NOMO-1 (cell line): ENCODE results near the gene FERMT1.
"Not testable (repeated sequence)": the region's sequence is repeated elsewhere in the genome, so short reads cannot be mapped to it uniquely, and the experiment has no call there.

Experiments
- DNase-seq, 2 experiments: peaks; one replicate each; lab custom pipeline; 2025; ENCODE audit not compliant: unreplicated experiment in 2 of 2; lab: John Stamatoyannopoulos, UW

The FERMT1 gene

GRCh38 chr20:6120491-6120988 is 2.3 kb downstream of the FERMT1 start:
- no peak for DNase-seq

DNA sequence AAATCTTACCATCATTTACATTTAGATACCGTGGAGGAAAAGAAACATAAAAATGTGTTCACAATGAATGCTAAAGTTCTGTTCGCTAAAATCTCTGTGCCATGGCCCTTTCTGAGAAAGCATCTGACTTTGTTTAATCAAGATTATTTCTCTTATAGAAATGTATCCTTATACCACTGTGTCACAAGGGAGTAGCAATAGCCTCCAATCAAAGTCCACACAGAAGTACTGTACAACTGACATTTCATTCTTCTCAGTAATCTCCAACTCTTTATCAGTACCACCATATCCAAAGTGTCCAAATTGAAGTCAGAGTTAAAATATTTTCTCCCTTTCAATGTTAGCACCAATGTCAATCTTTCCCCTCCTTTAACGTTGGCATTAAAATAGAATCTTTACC is 6.1 kb downstream of the FERMT1 start:
- no peak for DNase-seq

GRCh38 chr20:6115221-6115895 is 7.5 kb downstream of the FERMT1 start:
- DNase-seq, result no peak

- DNase-seq, result no peak
Observed at GRCh38 chr20:6114696-6115095, 8.1 kb downstream of the FERMT1 start.

DNA sequence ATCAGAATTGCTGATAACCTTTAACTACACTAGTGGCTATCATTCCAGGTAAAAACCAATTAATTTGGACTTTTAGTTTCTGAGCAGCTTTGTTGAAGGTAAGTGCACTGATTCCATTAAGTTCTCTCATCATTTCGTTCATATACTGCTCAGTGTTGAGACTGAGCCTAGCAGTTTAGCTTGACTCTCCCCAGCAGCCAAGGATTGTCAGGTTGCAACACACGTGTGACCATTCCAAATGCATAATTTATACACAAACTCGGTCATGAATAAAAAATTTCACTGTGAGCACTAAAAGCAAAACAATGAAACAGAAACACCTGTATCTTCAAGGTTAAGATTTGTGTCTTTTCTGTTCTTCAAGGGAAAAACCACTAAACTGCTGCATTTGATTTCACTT is 8.9 kb downstream of the FERMT1 start:
- DNase-seq, result no peak

DNA sequence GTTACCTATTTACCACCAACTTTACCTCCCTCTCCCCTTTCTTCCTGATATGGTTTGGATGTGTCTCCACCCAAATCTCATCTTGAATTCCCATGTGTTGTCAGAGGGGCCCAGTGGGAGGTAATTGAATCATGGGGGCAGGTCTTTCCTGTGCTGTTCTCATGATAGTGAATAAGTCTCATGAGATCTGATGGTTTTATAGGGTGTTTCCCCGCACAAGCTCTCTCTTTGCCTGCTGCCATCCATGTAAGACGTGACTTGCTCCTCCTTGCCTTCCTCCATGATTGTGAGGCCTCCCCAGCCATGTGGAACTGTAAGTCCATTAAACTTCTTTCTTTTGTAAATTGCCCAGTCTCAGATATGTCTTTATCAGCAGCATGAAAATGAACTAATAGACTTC is 9.9 kb downstream of the FERMT1 start:
- not testable (repeated sequence) for DNase-seq

DNA sequence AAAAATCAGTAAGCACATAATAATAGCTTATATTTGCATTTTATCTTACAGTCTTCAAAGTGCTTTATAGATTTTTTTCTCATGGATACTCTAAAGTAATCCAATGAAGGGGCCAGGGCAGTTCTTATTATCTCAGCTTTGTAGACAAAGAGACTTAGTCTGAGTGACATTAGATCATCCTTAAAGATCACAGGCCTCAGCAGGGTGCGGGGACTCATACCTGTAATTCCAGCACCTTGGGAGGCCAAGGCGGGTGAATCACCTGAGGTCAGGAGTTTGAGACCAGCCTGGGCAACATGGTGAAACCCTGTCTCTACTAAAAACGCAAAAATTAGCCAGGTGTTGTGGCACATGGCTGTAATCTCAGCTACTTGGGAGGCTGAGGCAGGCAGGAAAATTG is 14.5 kb downstream of the FERMT1 start:
- DNase-seq, result no peak

DNA sequence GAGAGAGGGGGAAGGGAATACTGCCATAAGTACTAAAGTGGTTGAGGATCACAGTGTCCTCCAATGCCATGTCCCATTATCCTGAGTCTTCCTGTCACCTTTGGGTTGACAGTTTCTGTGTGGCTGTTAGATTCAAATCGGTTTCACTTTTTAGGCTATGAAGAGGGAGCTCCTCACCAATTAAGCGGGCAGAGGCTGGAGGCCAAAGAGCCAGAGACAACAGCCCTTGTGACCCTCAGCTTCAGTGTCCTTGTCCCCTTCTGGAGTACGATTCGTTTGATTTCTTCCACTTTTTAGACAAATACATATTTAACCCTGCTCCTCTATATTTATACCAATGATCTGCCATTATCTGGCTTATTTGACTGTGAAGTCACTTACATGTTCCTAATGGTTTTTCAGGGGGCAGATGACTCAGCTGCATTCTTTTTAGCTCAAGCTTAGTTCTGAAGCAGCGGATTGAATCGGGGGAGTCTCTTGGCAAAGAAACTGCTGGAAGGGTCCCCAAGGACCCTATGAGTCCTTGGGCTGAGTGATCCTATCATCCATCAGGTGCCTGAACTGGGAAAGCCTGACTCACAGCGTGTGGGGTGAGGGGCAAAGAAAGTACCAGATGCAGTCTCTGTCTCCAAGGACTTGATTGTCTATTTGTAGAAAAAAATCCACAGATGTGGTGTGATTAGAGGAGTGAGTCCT is 18.2 kb downstream of the FERMT1 start:
- no peak for DNase-seq

DNA sequence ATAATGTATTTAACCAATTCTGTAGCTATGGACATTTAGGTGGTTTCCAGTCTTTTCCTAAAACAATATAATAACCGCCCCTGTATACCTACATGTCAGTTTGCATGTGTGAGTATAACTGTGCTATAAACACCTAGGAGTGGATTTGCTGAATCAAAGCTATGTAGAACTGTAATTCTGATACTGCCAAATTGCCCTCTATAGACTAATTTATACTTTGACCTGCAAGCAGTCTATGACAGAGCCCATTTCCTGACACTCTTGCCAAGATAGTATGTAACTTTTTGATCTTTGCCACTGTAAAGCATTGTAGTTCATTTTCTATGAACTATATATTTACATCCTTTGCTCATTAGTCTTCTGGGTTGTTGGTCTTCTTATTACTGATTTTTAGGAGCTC is 19.5 kb downstream of the FERMT1 start:
- no peak for DNase-seq

DNA sequence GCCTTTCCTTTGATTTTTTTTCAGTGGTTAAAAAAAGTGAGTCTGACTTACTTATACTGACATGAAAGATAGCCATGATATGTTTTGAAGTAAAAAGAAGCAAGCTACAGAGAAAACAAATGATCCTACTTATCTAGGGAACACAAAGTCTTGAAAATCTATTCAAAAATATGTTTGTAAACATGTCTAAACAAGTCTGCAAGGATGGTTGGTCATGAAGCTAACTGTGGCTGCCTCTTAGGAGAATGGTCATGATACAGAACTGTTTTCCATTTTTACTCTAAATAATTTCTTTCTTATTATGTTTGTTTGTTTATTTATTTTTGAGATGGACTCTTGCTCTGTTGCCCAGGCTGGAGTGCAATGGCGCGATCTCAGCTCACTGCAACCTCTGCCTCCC is 21.5 kb downstream of the FERMT1 start:
- DNase-seq, result no peak

DNA sequence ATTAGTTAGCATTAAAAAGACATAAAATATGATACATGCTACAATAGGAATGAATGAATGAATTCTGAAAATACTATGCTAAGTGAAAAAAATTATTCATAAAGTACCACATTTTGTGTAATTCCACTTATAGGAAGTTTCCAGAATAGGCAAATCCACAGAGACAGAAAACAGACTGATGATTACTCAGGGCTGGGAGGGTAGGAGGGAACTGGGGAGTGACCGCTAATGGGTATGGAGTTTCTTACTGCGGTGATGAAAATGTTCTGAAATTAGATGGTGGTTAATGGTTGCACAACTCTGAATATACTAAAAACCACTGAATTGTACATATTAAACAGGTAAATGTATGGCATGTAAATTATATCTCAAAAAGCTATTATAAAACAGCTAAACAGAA is 22.6 kb downstream of the FERMT1 start:
- DNase-seq, result peak; percentile 72 to 80

DNA sequence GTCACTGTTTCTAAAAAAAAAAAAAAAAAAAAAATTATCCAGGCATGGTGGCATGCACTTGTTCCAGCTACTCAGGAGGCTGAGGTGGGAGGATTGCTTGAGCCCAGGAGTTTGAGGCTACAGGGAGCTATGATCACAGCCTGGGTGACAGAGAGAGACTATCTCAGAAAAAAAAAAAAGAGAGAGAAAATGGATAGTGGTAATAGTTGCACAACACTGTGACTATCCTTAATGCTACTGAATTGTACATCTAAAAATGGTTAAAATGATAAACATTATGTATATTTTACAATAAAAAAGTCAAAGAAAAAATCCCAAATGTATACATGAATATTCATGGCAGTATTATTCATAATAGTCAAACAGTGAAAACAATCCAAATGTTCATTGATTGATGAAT is 23.0 kb downstream of the FERMT1 start:
- peak in 1 of 2 experiments; percentile 21 for DNase-seq

DNA sequence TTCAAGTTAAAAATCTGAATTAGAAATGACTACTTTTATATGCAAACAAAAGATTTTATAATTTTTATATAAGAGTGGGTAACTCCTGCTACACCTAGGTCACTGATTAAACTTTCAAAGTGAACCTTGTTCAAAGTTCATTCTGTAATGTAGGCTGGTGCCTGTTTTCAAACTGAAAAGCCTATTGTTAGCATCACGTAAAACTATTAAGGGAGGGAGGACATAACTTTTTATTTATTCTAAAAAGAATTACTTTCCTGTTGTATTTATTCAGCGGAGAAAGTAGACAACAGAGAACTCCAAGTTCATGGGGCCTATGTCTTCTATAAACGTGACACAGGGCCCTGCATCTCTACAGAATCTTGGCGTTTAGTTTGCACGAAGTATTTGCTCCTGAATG is 27.4 kb downstream of the FERMT1 start:
- no peak for DNase-seq

DNA sequence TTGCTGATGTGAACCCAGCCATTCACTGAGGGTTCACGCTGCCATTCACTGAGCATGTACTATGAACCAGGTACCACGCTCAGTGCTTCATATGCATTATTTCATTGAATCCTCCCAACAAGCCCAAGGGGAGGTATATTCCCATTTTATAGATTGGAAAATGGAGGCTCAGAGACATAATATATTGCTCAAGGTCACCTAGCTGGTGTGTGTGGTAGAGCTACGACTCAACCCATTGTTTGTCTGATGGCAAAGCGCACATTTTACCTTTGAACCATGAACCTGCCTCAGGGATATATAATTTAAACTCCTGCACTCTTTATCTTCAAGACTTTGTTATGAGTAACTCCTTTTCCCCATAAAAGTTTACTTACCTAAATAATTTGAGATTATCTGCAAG is 28.3 kb downstream of the FERMT1 start:
- no peak for DNase-seq

- DNase-seq, result peak; percentile 44 to 78
Observed at GRCh38 chr20:6094063-6094462, 28.8 kb downstream of the FERMT1 start.

GRCh38 chr20:6091661-6092060 is 31.2 kb downstream of the FERMT1 start:
- no peak for DNase-seq

DNA sequence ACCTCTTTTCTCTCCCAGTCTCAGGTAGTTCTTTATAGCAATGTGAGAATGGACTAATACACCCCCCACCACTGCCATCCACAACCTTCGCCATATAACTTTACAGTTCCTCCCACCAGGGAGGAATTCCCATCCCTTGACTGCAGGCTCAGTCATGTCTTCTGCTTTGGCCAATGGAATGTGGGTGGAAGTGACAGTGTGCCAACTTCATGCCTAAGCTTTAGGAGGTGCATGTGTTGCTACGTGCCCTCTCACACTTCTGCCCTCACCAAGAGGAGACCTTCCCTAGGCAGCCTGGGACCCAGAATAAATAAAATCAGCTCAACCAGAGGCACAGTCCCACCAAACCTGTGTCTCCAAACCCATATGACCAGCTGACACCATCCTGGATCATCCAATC is 36.0 kb downstream of the FERMT1 start:
- no peak for DNase-seq

DNA sequence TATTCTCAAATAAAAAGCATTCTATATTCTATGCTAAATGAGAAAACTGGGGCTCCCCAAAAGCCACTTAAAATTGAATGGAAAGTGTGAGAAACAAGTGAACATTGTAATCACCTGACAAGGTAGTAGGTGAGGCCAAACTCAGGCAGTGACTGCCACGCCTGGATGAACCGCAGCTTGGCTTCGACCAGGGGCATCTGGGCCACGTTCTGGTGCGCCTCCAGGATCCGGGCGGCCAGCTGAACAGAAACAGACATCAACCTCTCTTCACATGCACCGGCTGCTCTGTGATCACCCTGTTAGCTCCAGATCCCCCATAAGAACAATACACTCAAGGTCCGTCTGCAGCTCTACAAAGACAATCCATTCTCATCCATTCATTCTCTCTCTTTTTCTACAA is 38.9 kb downstream of the FERMT1 start:
- DNase-seq, result no peak

GRCh38 chr20:6081236-6081635 is 41.6 kb downstream of the FERMT1 start:
- DNase-seq, result no peak

- no peak for DNase-seq
Observed at GRCh38 chr20:6079016-6079415, 43.8 kb downstream of the FERMT1 start.

GRCh38 chr20:6075428-6076219 is 47.2 kb downstream of the FERMT1 start:
- DNase-seq, result no peak

DNA sequence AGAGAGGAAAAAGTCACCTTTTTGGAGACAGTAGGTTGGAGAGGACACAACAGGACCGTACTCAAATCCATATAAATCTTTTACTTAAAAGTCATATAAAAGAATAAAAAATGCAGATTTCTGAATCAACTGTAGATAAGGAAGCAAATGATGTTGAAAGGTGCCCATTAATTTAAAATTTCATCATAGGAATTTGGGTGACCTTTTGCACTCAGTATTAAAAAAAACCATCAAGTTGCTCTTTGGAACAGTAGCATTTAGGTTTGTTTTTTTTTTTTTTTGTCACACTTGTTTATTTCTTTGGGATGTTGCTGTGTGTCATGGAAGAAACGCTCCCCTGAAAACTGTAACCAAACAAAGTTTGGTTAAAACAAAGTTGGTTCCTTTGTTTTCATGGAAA is 48.0 kb downstream of the FERMT1 start:
- DNase-seq, result no peak
